Panc1 (cell line): ENCODE measurements around the gene SGMS1.

Source experiments
- TCF7L2 ChIP-seq: IDR thresholded peaks from 2 replicates; pipeline ENCODE4 v1.6.1; 2011; ENCODE audit warnings: mild to moderate bottlenecking, low read depth, low read length, inconsistent platforms
- TF ChIP-seq, protein P1 (sequence below): fragments of 450-650 bp; IDR thresholded peaks from 2 replicates; pipeline ENCODE4 v1.5.1; 2017; ENCODE audit warnings: mild to moderate bottlenecking

DNA sequence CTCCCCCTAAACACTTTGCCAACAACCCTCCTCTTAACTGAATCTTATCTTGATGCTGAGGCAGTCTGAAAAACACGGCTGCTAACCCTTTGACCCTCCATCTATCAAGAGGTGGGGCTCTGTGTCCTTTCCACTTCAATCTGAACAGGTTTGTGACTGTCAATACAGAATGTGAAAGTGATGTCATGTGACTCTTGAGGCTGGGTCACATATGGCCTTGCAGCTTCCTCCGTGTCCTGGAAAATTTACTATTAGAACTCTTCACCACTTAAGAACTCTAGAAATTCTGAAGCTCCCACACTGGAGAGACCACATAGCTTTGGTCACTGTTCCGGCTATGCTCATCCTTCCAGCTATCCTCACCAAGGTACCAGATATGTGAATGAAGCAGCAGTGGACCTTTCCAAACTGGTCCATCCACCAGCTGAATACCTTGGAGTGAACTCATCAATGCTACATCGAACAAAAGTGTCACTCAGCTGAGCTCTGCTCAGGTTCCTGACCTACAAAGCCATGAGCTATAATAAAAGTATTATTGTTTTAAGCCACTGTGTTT, 341.7 kb downstream of the SGMS1 start:
- TF ChIP-seq, protein P1, sequence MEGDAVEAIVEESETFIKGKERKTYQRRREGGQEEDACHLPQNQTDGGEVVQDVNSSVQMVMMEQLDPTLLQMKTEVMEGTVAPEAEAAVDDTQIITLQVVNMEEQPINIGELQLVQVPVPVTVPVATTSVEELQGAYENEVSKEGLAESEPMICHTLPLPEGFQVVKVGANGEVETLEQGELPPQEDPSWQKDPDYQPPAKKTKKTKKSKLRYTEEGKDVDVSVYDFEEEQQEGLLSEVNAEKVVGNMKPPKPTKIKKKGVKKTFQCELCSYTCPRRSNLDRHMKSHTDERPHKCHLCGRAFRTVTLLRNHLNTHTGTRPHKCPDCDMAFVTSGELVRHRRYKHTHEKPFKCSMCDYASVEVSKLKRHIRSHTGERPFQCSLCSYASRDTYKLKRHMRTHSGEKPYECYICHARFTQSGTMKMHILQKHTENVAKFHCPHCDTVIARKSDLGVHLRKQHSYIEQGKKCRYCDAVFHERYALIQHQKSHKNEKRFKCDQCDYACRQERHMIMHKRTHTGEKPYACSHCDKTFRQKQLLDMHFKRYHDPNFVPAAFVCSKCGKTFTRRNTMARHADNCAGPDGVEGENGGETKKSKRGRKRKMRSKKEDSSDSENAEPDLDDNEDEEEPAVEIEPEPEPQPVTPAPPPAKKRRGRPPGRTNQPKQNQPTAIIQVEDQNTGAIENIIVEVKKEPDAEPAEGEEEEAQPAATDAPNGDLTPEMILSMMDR: no peak
- no peak for TF ChIP-seq TCF7L2
